HL-60 (cell line): ENCODE measurements around the gene RECQL5.

Experiments used
- CTCF ChIP-seq: IDR thresholded peaks from one replicate; pipeline ENCODE4 v1.5.1; 2011; ENCODE audit warnings: low read length, control low read depth, inconsistent platforms; ENCODE audit not compliant: insufficient read depth
- POLR2AphosphoS5 ChIP-seq: IDR thresholded peaks from 2 replicates; pipeline ENCODE4 v1.6.1; 2012; ENCODE audit warnings: low read depth
- REST ChIP-seq: IDR thresholded peaks from 2 replicates; pipeline ENCODE4 v1.6.1; 2012; ENCODE audit warnings: low read depth; ENCODE audit not compliant: insufficient replicate concordance

- TF ChIP-seq CTCF (no peak), POLR2AphosphoS5 (no peak), REST (no peak)
These were observed 1.5 kb upstream of the RECQL5 start for GRCh38 chr17:75668489-75668888.
